Activated naive CD4-positive, alpha-beta T cell treated with Interleukin-2 at 50 U/mL for 16 hours (primary cell): Measurements from ENCODE around the gene MAP2K6.
"Not testable (repeated sequence)": the region's sequence is repeated elsewhere in the genome, so short reads cannot be mapped to it uniquely, and the experiment has no call there.

Experiments used
- DNase-seq: peaks from one replicate; pipeline ENCODE4 v3.0.0-alpha.2; 2020

MAP2K6 gene

DNA sequence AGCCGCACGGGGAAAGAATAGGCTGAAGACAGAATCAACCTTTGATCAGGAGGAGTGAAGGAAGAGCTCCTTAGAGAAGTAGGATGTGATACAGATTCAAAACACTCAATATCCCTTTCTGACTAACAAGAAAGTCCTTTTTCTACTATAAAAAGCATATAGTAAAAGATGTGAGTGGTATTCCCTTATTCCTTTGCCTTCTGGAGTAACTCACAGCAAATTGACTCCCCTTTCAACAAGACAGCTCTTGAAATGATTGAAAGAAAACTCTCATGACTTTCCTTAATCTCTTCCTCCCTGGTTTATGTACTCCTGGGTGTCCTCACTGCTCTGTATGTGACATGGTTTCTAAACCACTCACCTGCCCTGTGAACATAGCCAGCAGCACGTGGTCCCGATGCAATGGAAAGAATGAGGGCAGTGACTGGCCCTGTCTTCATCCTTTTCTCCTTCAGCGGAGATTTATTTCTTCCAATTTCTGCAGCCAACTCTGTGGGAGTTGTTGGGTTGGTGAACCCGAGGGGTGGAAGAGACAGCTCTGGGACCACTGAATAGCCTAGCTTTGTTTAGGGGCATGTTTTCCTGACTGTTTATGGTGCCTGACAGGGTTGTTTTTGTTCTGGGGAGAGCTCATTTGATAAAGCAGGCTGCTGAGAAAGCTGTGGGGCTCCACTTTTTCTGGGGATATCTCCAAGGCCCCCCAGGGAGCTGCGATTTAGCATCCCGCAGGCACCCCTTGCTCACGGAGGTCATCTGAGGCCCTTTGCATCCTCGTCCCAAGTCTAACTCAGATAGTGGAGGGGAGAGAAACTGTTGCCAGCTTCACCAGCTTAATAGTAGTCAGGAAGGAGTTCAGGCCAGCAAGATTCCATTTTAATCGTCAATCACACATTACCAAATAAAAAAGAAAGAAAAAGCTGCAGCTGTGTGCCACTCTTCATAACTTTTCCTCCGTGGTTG, 46.7 kb downstream of the MAP2K6 start:
- no peak for DNase-seq

GRCh38 chr17:69461951-69462369, 47.5 kb downstream of the MAP2K6 start:
- DNase-seq: no peak

- DNase-seq: no peak
These were observed 48.4 kb downstream of the MAP2K6 start for GRCh38 chr17:69462882-69463281.

GRCh38 chr17:69466451-69466850, 52.0 kb downstream of the MAP2K6 start:
- DNase-seq: no peak

GRCh38 chr17:69466905-69467667, 52.6 kb downstream of the MAP2K6 start:
- DNase-seq: no peak

DNA sequence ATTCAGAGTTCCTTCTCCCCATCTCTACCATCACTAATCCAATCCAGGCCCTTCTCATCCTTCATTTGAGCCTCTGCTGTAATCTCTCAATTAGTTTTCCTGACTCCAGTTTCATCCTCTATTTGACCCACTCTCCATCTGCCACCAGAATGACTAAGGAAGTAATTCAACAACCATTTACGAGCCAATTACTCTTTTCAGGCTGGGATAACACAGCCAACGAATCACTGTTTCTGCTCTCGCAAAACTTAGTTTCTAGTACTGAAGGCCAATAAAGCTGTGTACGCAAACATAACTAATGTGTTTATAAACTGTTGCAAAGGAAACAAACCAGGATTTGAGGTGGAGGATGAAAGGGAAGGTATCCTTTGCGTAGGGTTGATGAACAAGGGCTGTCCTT, 53.7 kb downstream of the MAP2K6 start:
- DNase-seq: no peak

- no peak for DNase-seq
These were observed 56.2 kb downstream of the MAP2K6 start for GRCh38 chr17:69470702-69471101.

GRCh38 chr17:69471406-69471805, 56.9 kb downstream of the MAP2K6 start:
- DNase-seq: no peak

GRCh38 chr17:69473841-69474831, 59.6 kb downstream of the MAP2K6 start:
- DNase-seq: no peak

DNA sequence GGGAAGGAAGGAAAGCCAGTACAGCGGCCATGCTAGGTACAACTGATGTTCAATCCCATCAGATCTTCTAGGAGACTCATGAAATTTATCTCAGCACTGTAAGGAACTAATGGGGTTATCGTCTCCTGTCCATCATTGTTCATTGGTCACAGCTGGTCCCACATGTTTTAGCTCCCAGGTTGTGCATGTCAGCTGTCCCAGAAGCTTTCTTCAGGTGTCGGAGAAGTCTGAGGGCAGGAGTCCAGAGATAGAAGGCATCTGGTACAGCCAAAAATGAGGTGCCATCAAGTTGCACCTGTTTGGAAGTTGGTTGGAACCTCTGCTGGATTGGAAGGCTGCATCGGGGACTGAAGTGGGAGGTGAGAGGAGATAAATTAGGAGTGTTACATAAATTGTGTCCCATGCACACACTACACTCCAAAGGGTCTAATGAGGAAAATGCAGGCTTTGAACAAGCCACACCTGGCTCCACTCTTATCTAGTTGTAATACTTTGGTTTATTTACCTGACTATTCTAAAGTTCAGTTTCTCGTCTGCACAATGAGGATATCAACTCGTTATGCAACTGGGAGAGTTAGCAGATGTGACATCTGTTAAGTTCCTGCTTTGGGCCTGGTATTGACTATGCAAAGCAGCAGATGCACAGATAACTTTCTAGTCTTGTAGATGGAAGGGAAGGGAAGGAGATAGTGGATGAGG, 62.9 kb downstream of the MAP2K6 start:
- no peak for DNase-seq

- DNase-seq: no peak
These were observed 63.4 kb downstream of the MAP2K6 start for GRCh38 chr17:69477903-69478266.

DNA sequence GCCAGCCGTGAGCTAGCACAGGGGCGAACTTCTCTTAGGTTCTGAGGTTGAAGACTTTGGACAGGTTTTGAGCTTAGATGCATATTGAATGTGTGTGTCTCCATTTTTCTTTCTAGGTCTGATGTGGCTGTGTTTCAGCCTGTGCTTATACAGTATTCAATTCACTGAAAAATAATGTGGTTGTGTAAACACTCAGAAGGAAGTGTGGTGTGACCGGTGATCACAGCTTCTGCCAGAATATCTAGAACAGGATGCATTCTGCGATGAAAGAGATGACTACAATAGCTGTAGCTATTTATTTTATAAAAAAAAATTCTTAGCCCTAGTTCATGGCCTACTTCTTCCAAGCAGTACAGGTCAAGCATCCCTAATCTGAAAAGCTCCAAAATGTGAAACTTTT, 64.4 kb downstream of the MAP2K6 start:
- DNase-seq: no peak

DNA sequence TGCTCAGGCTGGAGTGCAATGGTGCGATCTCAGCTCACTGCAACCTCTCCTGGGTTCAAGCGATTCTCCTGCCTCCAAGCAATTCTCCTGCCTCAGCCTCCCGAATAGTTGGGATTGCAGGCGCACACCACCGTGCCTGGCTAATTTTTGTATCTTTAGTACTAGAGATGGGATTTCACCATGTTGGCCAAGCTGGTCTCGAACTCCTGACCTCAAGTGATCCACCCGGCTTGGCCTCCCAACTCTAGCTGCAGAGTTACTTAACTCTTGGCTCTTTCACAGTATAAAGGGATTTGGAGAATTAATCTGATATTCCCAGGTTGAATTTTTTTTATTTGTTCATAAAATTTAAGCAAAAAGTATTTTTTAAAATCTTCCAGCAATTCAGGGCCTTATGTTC, 65.3 kb downstream of the MAP2K6 start:
- not testable (repeated sequence) for DNase-seq

GRCh38 chr17:69480245-69480644, 65.7 kb downstream of the MAP2K6 start:
- DNase-seq: no peak

GRCh38 chr17:69485251-69485661, 70.8 kb downstream of the MAP2K6 start:
- DNase-seq: no peak

- DNase-seq: no peak
These were observed 71.6 kb downstream of the MAP2K6 start for GRCh38 chr17:69485901-69486643.

DNA sequence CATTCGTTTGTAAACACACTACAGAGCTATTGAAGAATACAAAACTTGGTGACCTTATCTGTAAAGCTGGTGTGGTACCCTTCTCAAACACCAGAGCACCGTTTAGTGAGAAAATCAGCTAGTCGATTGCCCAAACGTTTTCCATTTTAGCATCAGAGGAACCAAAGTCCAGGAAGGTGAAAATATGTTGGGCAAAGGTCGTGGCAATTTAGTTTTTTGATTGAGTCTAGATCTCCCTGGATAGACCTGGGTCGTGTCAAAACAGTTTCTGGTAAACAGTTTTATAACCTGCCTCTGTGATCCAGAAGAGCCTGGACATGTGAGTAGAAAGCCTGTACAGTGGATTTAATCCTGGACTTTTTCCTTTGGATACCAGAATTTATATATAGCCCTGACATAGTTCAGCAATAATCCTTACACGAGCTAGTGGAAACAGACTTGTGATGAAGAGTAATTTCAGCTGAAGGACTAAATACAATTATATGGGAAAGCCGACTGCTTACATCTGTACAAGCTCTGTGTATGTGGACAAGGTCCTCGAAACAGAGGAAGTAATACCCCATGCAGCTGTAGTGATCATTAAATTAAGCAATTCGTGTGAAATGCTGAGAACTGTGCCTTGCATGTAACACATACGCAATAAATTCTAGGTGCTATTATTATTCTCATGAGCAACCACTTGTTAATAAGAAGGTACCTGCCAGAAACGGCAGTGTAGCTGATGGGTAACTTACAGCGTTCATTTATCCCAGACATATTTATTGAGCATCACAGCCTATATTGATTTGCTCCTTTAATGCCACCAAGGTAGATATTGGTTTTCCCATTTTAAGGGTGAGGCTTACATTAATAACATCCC, 72.5 kb downstream of the MAP2K6 start:
- DNase-seq: no peak

DNA sequence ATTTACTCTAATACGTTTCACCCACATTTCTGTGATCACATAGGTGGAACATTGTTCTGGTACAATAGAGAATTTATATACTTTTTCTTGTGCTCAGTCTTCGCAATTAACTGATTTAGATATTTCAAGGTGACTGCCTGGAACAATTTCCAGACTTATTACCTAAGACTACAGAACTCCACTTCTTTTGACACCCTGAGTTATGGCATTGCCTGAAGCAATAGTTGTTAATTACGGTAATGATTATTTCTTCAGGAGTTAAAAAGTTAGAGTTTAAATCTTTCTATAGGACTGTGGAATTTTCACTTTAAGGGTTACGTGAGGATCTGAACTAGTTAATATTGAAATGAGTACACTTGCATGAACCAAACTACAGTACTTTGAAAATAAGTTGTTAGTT, 74.8 kb downstream of the MAP2K6 start:
- DNase-seq: no peak

DNA sequence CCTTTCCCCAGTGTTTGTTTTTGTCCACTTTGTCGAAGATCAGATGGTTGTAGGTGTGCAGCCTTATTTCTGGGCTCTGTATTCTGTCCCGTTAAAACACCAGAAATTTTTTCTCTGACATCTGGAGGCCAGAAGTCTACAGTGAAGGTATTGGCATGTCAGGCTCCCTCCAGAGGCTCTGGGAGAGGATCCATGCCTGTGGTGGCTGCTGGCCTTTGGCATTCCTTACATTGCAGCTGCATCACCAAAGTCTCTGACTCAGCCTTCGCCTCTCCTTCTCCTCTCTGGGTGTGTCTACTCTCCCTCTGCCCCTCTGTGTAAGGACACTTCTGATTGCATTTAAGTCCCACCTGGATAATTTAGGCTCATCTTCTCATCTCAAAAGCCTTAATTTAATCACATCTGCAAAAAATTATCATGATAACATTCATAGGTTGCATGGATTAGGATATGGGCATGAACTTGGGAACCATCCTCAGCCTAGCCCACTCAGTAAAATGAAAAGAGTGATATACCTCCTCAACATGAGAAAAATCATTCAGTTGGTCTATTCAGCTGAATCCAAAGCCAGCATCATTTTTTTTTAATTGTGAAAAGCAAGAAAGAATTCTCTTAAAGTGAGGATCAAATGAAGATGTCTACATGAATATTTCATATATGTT, 78.0 kb downstream of the MAP2K6 start:
- DNase-seq: no peak

GRCh38 chr17:69495787-69496186, 81.3 kb downstream of the MAP2K6 start:
- DNase-seq: no peak
